HCT116 (cell line): Measurements from ENCODE around the gene STAB1. TPM values are rescaled to one million over a fixed set of nuclear protein-coding genes. Genes with fewer than 3 reads are reported as not detected.

Source experiments
- ATAC-seq: fragments of 200-7000 bp; cut with Tn5 transposase; 2 replicates; pipeline ENCODE4 v1.9.1; 2020; ENCODE audit warnings: mild to moderate bottlenecking, moderate library complexity
- BruUV-seq: library from RNA; stranded (reverse); fragments of 400-500 nt; replicated peaks from 2 replicates; lab custom pipeline; 2021; lab: Mats Ljungman, UMichigan
- CTCF ChIA-PET: fragments of 300-600 bp; sonication (Branson Sonifier 250); formaldehyde crosslinking; loops from one replicate; lab custom pipeline; 2021; ENCODE audit warnings: antibody characterized with exemption; lab: Charles Lee
- POLR2A ChIA-PET: fragments of 300-600, 350-600 bp; sonication (Branson Sonifier 250); formaldehyde crosslinking; loops from one replicate; lab custom pipeline; 2021; ENCODE audit warnings: antibody characterized with exemption; lab: Charles Lee
- RAD21 ChIA-PET, 2 experiments: fragments of 300-600 bp; sonication (Branson Sonifier 250); formaldehyde crosslinking; loops; one replicate each; lab custom pipeline; 2023; ENCODE audit warnings: low total read pairs in 2 of 2; ENCODE audit not compliant: uncharacterized antibody in 2 of 2, unreplicated experiment in 2 of 2, low non-redundant PET in 1 of 2; lab: Charles Lee
- DNase-seq: peaks from one replicate; pipeline ENCODE4 v3.0.0-alpha.2; 2010; ENCODE audit warnings: low read depth, low spot score
- H2AFZ ChIP-seq: fragments of 200-600 bp; shearing (Covaris generic), sonication (generic); 2 replicates; pipeline ENCODE4 v1.6.1; 2017; ENCODE audit warnings: low read depth, mixed run types, mixed read lengths, antibody characterized with exemption, low read length; ENCODE audit not compliant: poor library complexity, severe bottlenecking
- H3K27ac ChIP-seq: 2 replicates; pipeline ENCODE4 v1.5.1; 2012; ENCODE audit warnings: low read depth, low read length
- H3K27me3 ChIP-seq: fragments of 200-600 bp; sonication (generic); 2 replicates; pipeline ENCODE4 v1.6.1; 2016; ENCODE audit warnings: mixed run types, low read length, mixed read lengths; ENCODE audit not compliant: insufficient read depth
- H3K36me3 ChIP-seq, 2 experiments: fragments of 200-500 bp in 1 of 2; fragments of 200-600 bp in 1 of 2; sonication (Bioruptor generic) in 1 of 2; sonication (generic) in 1 of 2; 2 replicates each; pipeline versions ENCODE4 v1.5.1 to v1.6.1; 2014 to 2016; ENCODE audit warnings: low read length in 2 of 2, inconsistent platforms in 1 of 2, mixed read lengths in 1 of 2, mixed run types in 1 of 2; ENCODE audit not compliant: insufficient read depth in 2 of 2, control insufficient read depth in 1 of 2
- H3K4me1 ChIP-seq, 2 experiments: fragments of 200-600 bp in 1 of 2; sonication (generic) in 1 of 2; 2 replicates each; pipeline versions ENCODE4 v1.5.1 to v1.6.1; 2012 to 2017; ENCODE audit warnings: low read length in 2 of 2, inconsistent platforms in 1 of 2, mild to moderate bottlenecking in 1 of 2, mixed read lengths in 1 of 2, mixed run types in 1 of 2, moderate library complexity in 1 of 2; ENCODE audit not compliant: insufficient read depth in 2 of 2, control insufficient read depth in 1 of 2
- H3K4me2 ChIP-seq: fragments of 200-600 bp; sonication (generic); 2 replicates; pipeline ENCODE4 v1.6.1; 2017; ENCODE audit warnings: mixed run types, low read length, mixed read lengths
- H3K4me3 ChIP-seq, 2 experiments: fragments of 200-600 bp in 1 of 2; sonication (generic) in 1 of 2; replicated peaks in 1 of 2; 2 replicates each; pipeline ENCODE4 v1.5.1; 2011 to 2016; ENCODE audit warnings: low read length in 2 of 2, control low read depth in 1 of 2, low read depth in 1 of 2, mild to moderate bottlenecking in 1 of 2, mixed read lengths in 1 of 2, mixed run types in 1 of 2
- H3K79me2 ChIP-seq: fragments of 200-600 bp; sonication (generic); 2 replicates; pipeline ENCODE4 v1.6.1; 2017; ENCODE audit warnings: mild to moderate bottlenecking, mixed run types, low read length, moderate library complexity, mixed read lengths; ENCODE audit not compliant: insufficient read depth
- H3K9ac ChIP-seq: fragments of 200-600 bp; sonication (generic); 2 replicates; pipeline ENCODE4 v1.6.1; 2016; ENCODE audit warnings: low read length, mixed read lengths
- H3K9me2 ChIP-seq: fragments of 200-600 bp; sonication (generic), shearing (Covaris generic); 2 replicates; pipeline ENCODE4 v1.6.1; 2017; ENCODE audit warnings: mixed run types, mild to moderate bottlenecking, moderate library complexity; ENCODE audit not compliant: insufficient read depth
- H3K9me3 ChIP-seq, 2 experiments: fragments of 200-500 bp in 1 of 2; fragments of 200-600 bp in 1 of 2; sonication (Bioruptor generic) in 1 of 2; sonication (generic) in 1 of 2; 2 replicates each; pipeline ENCODE4 v1.6.1; 2014 to 2017; ENCODE audit warnings: low read length in 2 of 2, mixed read lengths in 2 of 2, inconsistent platforms in 1 of 2, low read depth in 1 of 2, mild to moderate bottlenecking in 1 of 2, mixed run types in 1 of 2, moderate library complexity in 1 of 2; ENCODE audit not compliant: control insufficient read depth in 1 of 2, insufficient read depth in 1 of 2
- H4K20me1 ChIP-seq: fragments of 200-600 bp; sonication (generic), shearing (Covaris generic); 2 replicates; pipeline ENCODE4 v1.6.1; 2017; ENCODE audit warnings: mixed run types, mild to moderate bottlenecking, moderate library complexity; ENCODE audit not compliant: insufficient read depth
- ATF3 ChIP-seq: IDR thresholded peaks from 2 replicates; pipeline ENCODE4 v1.6.1; 2012
- CBX3 ChIP-seq: IDR thresholded peaks from 2 replicates; pipeline ENCODE4 v1.6.1; 2012; ENCODE audit warnings: low read depth
- CTCF ChIP-seq, 3 experiments: fragments of 200-600 bp in 1 of 3; sonication (generic) in 1 of 3; IDR thresholded peaks in 2 of 3; conservative IDR thresholded peaks in 1 of 3; 2 replicates each; pipeline ENCODE4 v1.5.1; 2012 to 2017; ENCODE audit warnings: low read depth in 2 of 3, low read length in 2 of 3, antibody characterized with exemption in 1 of 3, borderline replicate concordance in 1 of 3, control low read depth in 1 of 3, mild to moderate bottlenecking in 1 of 3, mixed read lengths in 1 of 3, mixed run types in 1 of 3, moderate library complexity in 1 of 3; ENCODE audit not compliant: insufficient read depth in 1 of 3
- ELF1 ChIP-seq: IDR thresholded peaks from 2 replicates; pipeline ENCODE4 v1.6.1; 2012; ENCODE audit warnings: low read depth, borderline replicate concordance
- FOSL1 ChIP-seq: IDR thresholded peaks from 2 replicates; pipeline ENCODE4 v1.6.1; 2012; ENCODE audit warnings: low read depth
- POLR2AphosphoS5 ChIP-seq: IDR thresholded peaks from 2 replicates; pipeline ENCODE4 v1.6.1; 2011; ENCODE audit warnings: mild to moderate bottlenecking, low read depth, low read length, moderate library complexity
- RAD21 ChIP-seq: IDR thresholded peaks from 2 replicates; pipeline ENCODE4 v1.6.1; 2012; ENCODE audit warnings: low read depth, mild to moderate bottlenecking
- SP1 ChIP-seq: IDR thresholded peaks from 2 replicates; pipeline ENCODE4 v1.6.1; 2012; ENCODE audit warnings: low read depth
- SRF ChIP-seq: IDR thresholded peaks from 2 replicates; pipeline ENCODE4 v1.6.1; 2012; ENCODE audit warnings: low read depth
- YY1 ChIP-seq: IDR thresholded peaks from 2 replicates; pipeline ENCODE4 v1.6.1; 2011; ENCODE audit warnings: low read length, low read depth, moderate library complexity, mild to moderate bottlenecking; ENCODE audit not compliant: insufficient replicate concordance; ENCODE audit errors: extremely low read depth
- ZBTB33 ChIP-seq: IDR thresholded peaks from 2 replicates; pipeline ENCODE4 v1.6.1; 2011; ENCODE audit warnings: mild to moderate bottlenecking, low read length, moderate library complexity; ENCODE audit not compliant: insufficient replicate concordance; ENCODE audit errors: extremely low read depth
- ZNF274 ChIP-seq: fragments of 200-500 bp; sonication (Bioruptor generic); IDR thresholded peaks from 2 replicates; pipeline ENCODE4 v1.6.1; 2014; ENCODE audit warnings: mild to moderate bottlenecking, low read depth, low read length, inconsistent platforms
- intact Hi-C: fragments of 100-400 bp; cut with micrococcal nuclease; formaldehyde crosslinking; loops from 2 replicates; pipeline ENCODE4 v1.10.0; 2022
- total RNA-seq: library from RNA; stranded (reverse); gene quantifications from one replicate; pipeline ENCODE4 v1.2.1, GENCODE V29; 2021; ENCODE audit not compliant: unreplicated experiment

The STAB1 gene
- total RNA-seq, 1 experiment from 2014 or later, result 0.44 TPM

- H3K4me1 ChIP-seq, result peaks cover 0 to 3% of the 10 kb centered on the region in 2 experiments; a peak in 1 of 4 replicates
- CTCF ChIA-PET, result no interaction called here
- RAD21 ChIA-PET, result no interaction called here
- H3K9me2 ChIP-seq, result no peaks in the 10 kb centered on the region
- no peak overlapping the region for H3K4me2 ChIP-seq
- DNase-seq, result no peak
- no peaks in the 10 kb centered on the region for H3K9me3 ChIP-seq
- no peaks in the 10 kb centered on the region for H4K20me1 ChIP-seq
- H3K9ac ChIP-seq, result no peak overlapping the region
- H3K79me2 ChIP-seq, result no peaks in the 10 kb centered on the region
- peaks cover 0 to 3% of the 10 kb centered on the region in 2 experiments; a peak in 1 of 4 replicates for H3K36me3 ChIP-seq
- H2AFZ ChIP-seq, result no peak overlapping the region
- POLR2A ChIA-PET, result no interaction called here
- ATAC-seq, result no peak
- H3K4me3 ChIP-seq, result no peak overlapping the region
- no peaks in the 10 kb centered on the region for H3K27me3 ChIP-seq
- H3K27ac ChIP-seq, result no peak overlapping the region
- no TSS peak for BruUV-seq
- TF ChIP-seq CBX3, result no peak
- TF ChIP-seq ZNF274, result no peak
- TF ChIP-seq RAD21, result no peak
- TF ChIP-seq POLR2AphosphoS5, result no peak
- TF ChIP-seq ELF1, result no peak
- TF ChIP-seq FOSL1, result no peak
- no peak for TF ChIP-seq SP1
- no peak for TF ChIP-seq YY1
- no peak for TF ChIP-seq SRF
- no peak for TF ChIP-seq ZBTB33
- TF ChIP-seq CTCF (IDR thresholded peaks at IDR 0.05 in 2 of 3, conservative IDR thresholded peaks at IDR 0.05 in 1 of 3; ENCODE audit: borderline replicate concordance in 1 of 3, insufficient read depth in 1 of 3, low read depth in 2 of 3, low read length in 2 of 3), result no peak
- no peak for TF ChIP-seq ATF3
- intact Hi-C loops, result no loop called here
These were observed 26.3 kb downstream of the STAB1 start for GRCh38 chr3:52521488-52521824.
